Forelimb muscle (tissue), 1 donor: ENCODE data around the gene GLTP. TPM values are rescaled to one million over a fixed set of nuclear protein-coding genes. Genes with fewer than 3 reads are reported as not detected.
"Not testable (repeated sequence)": the region's sequence is repeated elsewhere in the genome, so short reads cannot be mapped to it uniquely, and the experiment has no call there.

ENCODE experiments used
- DNase-seq: peaks from one replicate; pipeline ENCODE4 v3.0.0-alpha.2; 2013; ENCODE audit warnings: low read depth
- polyA plus RNA-seq: library from polyadenylated mRNA; unstranded; fragments of 120-200 nt; gene quantifications from one replicate; pipeline ENCODE4 v1.2.1, GENCODE V29; 2013; ENCODE audit not compliant: insufficient read length

The GLTP gene
- polyA plus RNA-seq, 1 donor = 19.3 TPM

GRCh38 chr12:109902891-109903418, 22.6 kb upstream of the GLTP start:
- no peak for DNase-seq

DNA sequence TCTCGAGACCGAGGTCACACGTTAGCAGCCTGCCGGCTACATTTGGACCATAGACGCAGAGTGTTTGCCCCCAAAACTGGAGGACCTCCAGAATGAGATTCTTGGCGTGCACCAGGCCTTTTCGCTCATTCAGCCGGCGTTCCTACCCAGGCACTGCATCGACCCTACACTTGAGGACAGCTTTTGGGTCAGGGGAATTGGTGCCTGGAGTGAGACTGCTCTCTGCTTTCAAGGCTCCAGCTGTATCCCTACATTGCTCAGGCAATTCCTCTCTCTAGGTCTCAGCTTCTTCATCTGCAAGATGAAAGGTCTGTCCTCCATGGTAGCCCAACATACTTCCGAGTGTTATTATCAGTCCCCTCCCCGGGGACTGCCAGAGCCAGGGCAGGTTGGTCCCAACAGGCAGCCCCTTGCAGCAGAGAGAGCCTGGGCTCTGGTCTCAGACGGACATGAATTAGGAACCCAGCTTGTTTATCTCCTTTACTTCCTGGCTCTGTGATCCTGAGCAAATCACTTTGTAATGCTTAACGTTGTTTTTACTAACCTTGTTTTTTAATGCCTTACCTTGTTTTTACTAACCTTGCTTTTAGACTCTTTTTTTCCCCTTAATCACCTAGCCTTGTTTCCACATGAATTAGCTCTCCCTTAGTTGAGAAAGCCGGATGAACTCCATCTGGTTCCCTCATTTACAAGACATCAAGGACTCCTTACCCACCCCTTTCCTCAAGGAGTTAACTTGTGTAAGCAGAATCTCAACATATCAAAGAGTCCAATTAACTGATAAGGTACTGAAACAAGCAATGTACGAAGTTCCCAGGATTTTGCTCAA, 20.6 kb upstream of the GLTP start:
- no peak for DNase-seq

DNA sequence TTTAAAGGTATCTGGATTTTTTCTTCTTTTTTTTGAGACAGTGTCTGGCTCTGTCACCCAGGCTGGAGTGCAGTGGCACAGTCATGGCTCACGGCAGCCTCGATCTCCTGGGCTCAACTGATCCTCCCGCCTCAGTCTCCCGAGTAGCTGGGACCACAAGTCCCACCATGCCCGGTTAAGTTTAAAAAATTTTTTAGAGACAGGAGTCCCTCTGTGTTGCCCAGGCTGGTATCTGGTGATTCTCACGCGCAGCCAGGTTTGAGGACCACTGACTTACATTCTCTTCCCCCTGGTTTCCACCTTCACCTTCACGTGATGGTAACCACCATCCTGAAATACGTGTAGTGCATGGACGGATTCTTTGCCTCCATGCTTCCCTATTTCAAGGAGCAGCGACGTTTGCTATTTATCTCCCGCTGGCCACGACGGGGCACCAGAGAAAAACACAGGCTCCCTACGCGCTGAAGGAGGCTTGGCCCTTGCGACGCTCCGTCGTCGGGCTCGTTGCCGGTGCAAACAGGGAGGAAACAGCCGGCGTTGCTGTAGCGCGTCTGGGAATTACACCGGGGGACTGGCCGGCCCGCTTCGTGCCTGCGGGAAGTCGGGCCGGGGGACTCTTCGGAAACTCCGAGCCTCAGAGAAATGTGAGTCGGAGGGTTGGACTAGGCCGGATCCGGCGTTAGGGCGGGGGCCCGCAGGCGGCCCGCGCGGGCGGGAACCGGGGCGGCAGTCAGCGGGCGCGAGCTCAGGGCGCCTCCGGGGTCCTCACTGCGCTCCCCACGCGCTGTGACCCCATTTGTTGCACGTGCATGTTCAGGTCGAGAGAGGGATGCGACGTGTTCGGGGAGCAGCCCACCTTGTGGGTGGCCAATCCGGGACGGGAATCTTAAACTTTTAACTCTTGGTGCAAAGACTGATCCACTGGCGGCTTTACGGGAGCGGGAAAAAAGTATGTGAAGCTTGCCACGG, 19.7 kb upstream of the GLTP start, which contains the start of gene TCHP:
Gene TCHP, plus strand, starts transcription at position 492 of the 969 bp plus-strand sequence. CDS start 2,753 bp downstream, outside the sequence.
- peak; percentile 65 for DNase-seq

- not testable (repeated sequence) for DNase-seq
These were observed 19.0 kb upstream of the GLTP start for GRCh38 chr12:109899345-109899744.

DNA sequence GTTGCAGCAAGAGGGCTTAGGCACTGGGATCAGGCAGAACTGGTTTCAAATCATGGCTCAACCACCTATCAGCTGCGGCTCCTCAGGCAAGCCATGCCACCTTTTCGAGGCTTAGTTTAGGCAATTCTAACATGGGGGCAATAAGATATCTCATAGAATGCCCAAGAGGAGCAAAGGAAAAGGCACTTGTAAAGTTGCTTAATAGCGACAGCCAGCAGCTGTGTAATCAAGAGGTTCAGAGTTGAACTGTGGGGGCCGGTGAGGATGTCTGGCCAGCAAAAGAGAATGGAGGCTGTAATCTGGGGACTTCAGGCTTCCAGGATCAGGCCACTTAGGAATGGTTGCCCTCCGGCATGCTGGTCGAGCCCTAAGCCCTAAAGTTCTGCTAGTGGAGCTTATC, 16.7 kb upstream of the GLTP start:
- no peak for DNase-seq

DNA sequence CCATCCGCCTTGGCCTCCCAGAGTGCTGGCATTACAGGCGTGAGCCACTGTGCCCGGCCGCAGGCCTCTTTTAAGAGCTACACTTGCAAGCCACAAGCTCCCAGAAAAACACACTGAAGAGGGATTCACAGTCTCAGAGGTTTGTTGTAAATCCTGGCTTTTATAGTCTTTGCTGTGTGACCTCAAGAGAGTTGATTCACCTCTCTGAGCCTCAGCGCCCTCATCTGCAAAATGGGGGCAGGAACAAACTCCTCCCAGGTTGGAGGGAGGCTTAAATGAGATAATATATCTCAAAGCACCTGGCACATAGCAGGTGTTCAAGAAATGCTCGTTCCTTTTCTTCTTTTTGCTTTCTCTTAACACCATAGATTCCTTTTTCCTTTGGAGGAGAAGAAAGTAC, 15.8 kb upstream of the GLTP start:
- no peak for DNase-seq

DNA sequence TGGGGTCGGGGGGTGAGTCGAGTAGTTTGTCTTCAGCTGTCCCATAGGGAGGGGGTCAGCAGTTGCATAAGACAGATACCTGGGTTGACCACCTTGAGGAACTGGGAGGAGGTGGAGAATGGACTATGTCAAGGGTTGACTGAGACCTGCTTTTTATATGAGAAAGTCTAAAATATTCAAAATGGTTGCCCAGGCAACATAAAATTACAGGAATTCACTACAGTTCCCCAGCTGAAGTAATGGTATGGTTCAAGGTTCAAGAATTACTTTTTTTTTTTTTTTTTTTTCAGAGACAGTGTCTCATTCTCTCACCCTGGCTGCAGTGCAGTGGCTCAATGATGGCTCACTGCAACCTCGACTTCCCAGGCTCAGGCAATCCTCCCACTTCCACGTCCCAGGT, 14.6 kb upstream of the GLTP start:
- DNase-seq = no peak

GRCh38 chr12:109893261-109893995, 13.1 kb upstream of the GLTP start:
- no peak for DNase-seq

- no peak for DNase-seq
These were observed 12.4 kb upstream of the GLTP start for GRCh38 chr12:109892748-109893147.

DNA sequence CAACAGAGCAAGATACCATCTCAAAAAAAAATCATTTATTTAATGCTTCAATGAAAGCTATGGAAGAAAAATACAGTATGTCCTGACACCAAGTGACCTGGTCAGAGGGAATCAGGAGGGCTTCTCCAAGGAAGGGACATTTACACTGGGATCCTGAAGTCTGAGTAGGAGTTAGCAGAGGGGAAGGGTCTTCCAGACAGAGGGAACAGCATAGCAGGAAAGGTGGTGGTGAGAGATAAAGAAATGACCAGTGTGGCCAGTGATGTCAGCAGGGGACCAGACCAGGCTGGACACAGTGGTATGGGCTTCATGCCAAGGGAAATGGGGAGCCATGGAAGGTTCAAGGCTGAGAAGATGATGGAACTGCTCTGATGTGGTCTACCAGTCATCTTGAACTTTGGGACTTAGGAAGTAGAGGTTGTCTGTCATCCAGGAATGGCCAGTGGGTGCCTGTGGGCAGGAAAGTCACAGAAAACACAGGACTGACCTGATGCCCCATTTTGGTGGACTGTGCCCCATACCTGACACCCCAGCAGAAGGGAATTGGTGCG, 11.9 kb upstream of the GLTP start:
- no peak for DNase-seq

GRCh38 chr12:109891731-109892130, 11.4 kb upstream of the GLTP start:
- DNase-seq = not testable (repeated sequence)

- DNase-seq = no peak
These were observed 10.4 kb upstream of the GLTP start for GRCh38 chr12:109890620-109891170.

GRCh38 chr12:109888179-109889020, 8.1 kb upstream of the GLTP start:
- DNase-seq = no peak

- no peak for DNase-seq
These were observed 5.3 kb upstream of the GLTP start for GRCh38 chr12:109885616-109886015.

- DNase-seq = no peak
These were observed 3.1 kb upstream of the GLTP start for GRCh38 chr12:109883461-109883860.

DNA sequence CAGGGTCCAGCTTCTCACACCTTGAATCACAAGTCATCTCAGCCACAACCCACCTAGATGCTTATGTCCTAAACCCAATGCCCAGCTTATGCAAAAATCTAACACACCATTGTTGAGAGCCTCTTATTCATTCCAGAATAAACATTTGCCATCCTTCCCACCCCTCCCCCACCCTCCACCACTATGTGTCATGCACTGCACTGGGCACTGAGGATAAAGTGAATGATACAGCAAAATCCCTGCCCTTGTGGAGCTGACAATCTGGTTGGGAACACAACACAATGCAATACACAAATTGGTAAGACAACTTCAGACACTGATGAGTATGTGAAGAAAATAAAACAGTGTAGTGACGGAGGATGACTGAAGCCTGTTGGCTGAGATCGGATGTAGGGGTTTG, 1.4 kb upstream of the GLTP start:
- no peak for DNase-seq

GRCh38 chr12:109880938-109881337, 597 bp upstream of the GLTP start:
- DNase-seq = no peak

GRCh38 chr12:109879351-109880042, 844 bp downstream of the GLTP start:
- no peak for DNase-seq

GRCh38 chr12:109878749-109879148, 1.6 kb downstream of the GLTP start:
- DNase-seq = no peak
